ENCODE measurements around the gene PRUNE2.
"Not testable (repeated sequence)": the region's sequence is repeated elsewhere in the genome, so short reads cannot be mapped to it uniquely, and the experiment has no call there.

PRUNE2 gene, protein sequence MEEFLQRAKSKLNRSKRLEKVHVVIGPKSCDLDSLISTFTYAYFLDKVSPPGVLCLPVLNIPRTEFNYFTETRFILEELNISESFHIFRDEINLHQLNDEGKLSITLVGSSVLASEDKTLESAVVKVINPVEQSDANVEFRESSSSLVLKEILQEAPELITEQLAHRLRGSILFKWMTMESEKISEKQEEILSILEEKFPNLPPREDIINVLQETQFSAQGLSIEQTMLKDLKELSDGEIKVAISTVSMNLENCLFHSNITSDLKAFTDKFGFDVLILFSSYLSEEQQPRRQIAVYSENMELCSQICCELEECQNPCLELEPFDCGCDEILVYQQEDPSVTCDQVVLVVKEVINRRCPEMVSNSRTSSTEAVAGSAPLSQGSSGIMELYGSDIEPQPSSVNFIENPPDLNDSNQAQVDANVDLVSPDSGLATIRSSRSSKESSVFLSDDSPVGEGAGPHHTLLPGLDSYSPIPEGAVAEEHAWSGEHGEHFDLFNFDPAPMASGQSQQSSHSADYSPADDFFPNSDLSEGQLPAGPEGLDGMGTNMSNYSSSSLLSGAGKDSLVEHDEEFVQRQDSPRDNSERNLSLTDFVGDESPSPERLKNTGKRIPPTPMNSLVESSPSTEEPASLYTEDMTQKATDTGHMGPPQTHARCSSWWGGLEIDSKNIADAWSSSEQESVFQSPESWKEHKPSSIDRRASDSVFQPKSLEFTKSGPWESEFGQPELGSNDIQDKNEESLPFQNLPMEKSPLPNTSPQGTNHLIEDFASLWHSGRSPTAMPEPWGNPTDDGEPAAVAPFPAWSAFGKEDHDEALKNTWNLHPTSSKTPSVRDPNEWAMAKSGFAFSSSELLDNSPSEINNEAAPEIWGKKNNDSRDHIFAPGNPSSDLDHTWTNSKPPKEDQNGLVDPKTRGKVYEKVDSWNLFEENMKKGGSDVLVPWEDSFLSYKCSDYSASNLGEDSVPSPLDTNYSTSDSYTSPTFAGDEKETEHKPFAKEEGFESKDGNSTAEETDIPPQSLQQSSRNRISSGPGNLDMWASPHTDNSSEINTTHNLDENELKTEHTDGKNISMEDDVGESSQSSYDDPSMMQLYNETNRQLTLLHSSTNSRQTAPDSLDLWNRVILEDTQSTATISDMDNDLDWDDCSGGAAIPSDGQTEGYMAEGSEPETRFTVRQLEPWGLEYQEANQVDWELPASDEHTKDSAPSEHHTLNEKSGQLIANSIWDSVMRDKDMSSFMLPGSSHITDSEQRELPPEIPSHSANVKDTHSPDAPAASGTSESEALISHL (N-terminal part only)

GRCh38 chr9:76905791-76906646, at the start of gene PRUNE2:
Gene PRUNE2 (minus strand): TSS chr9:76906114. CDS start chr9:76905963, 151 bp downstream.
- DNase-seq (ENCODE audit: low read depth in 2 of 2), result peak; percentile 43 to 56

- DNase-seq (ENCODE audit: low read depth in 2 of 2), result not testable (repeated sequence)
Measured at GRCh38 chr9:76955406-76955805, 49.5 kb upstream of the PRUNE2 start.

DNA sequence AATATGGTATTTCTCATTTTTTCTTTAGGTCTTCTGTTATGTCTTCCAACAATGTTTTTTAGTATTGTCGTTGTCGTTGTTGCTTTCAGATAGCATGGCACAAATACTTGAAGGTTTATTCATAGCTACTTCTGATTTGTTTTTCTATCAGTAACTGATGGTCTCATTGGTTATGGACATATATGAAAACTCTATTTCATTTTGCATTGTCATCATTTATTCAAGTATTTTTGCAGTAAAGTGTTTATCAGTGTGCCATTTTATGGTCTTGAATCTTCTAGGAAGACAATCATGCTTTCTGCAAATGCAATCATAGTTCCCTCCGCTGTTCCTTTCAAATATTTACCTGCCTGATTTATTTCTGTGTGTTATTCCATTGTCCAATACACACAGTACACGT, 44.0 kb upstream of the PRUNE2 start:
- no peak for DNase-seq (ENCODE audit: low read depth in 2 of 2)

DNA sequence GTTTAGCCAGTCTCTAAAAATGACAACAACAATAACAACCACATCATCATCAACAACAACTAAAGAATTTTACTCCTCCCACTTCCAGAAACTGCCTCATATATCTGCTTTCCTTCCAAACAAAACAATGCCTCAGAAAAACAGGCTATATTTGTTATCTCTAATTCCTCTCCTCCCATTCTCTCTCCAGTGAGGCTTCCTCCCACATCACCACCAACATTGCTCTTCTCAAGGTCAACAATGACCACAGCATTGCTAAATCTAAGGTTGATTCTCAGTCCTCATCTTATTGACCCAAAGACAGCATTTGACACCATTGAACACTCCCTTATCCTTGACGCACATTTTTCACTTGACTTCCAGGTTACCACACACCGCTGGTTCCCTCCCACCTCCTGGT, 38.1 kb upstream of the PRUNE2 start:
- no peak for DNase-seq (ENCODE audit: low read depth in 2 of 2)

DNA sequence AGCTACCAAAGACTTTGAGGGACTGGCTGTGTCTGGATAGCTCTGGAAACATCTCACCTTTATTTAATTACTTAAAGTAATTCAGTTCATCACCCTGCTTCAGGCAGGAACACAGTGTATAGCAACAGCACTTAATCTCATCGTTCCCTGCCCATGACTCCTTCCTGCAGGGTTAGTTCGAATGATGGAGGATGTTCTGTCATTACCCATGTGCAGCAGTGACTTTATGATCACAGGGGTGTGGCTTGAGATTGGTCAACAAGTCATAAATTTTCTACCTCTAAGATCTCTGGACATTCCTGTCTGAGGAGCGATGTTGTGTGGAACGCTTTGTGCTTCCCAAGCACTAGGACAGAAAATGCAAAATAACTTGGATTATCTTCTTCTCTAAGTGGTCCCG, 37.1 kb upstream of the PRUNE2 start:
- no peak for DNase-seq (ENCODE audit: low read depth in 2 of 2)

- no peak for DNase-seq (ENCODE audit: low read depth in 2 of 2)
Measured at GRCh38 chr9:76932757-76933156, 26.8 kb upstream of the PRUNE2 start.

DNA sequence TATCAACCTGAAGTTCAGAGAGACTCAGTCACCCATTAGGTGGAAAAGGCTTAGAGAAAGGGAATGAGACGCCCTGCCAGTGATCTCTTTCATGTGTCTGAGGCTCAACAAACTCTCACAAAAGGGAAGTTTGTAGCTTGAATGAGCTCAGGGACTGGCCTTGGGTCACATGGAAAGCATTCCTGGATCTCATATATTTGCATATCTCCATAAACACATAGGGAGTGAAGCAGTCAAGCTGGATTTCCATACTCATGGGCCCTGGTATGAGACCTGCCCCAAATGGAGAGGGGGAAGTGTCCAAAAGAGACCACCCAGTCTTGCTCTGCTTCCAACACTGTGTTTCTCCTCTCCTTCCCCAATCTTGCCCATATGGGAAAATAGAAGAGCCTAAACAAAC, 26.4 kb upstream of the PRUNE2 start:
- no peak for DNase-seq (ENCODE audit: low read depth in 2 of 2)

DNA sequence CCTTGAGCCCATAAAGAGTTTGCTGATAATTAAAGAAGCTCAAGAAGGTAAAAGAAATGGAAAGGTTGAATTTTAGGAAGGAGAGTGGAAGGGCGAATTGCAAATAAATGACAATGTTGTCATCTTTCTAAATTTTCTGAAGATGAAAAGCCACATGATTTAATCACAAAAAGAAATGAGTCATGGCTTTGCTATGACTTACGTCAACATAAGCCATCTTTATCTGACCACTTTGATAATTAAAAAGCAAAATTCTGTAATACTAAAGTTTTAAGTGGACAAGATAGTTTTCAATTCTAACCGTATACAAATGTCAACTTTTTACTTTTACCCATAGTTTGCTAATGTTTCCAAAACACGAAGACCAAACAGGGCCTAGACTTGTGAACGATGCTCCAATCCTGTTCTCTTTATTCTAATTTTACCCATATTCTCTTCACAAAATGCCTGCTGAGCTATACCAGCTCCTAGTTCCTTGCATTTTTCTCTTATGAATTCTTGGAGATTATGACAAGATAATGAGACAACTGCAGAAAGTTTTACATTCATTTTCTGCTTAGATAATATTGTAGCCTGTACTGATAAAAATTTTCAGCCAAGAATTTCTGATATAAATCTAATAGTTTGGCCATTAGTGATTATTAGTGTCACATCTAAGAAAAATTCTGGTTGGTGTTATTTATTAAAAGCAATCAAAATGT, 21.8 kb upstream of the PRUNE2 start:
- no peak for DNase-seq (ENCODE audit: low read depth in 2 of 2)

- no peak for DNase-seq (ENCODE audit: low read depth in 2 of 2)
Measured at GRCh38 chr9:76926846-76927245, 20.9 kb upstream of the PRUNE2 start.

DNA sequence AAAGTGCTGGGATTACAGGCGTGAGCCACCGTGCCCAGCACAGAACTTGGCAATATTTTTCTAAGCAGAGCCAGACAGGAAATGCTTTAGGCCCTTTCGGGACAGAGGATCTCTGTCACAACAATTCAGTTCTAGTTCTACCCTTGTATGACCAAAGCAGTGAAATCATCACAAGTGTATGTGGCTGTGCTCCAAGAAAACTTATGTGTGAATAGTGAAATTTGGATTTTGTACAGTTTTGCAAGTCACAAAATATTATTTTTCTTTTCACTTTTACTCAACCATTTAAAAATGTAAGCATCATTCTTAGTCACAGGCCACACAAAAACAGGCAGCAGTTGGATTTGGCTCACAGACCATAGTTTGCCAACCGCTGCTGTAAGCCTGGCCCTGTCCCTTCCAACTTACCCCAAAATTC, 20.4 kb upstream of the PRUNE2 start:
- DNase-seq (ENCODE audit: low read depth in 2 of 2), result peak; percentile 47

- no peak for DNase-seq (ENCODE audit: low read depth in 2 of 2)
Measured at GRCh38 chr9:76921165-76921564, 15.3 kb upstream of the PRUNE2 start.

DNA sequence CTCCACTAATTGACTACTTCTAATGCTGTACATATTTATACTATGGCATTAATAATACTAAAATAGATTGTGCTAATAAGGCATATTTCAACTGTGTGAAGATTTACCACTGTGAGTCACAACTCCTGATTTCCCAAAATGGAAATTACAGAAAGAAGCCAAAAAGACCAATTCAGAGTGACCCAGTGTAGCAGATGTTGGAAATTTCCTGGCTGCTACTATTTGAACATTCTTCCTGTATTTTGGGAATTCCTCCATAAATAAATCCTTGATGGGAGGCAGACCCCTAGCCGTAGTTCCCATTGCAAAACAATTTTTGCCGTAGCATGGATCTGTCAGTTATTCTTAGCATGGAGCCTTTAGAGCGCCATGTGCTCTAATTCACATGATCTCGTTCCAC, 11.4 kb upstream of the PRUNE2 start:
- DNase-seq (ENCODE audit: low read depth in 2 of 2), result no peak

DNA sequence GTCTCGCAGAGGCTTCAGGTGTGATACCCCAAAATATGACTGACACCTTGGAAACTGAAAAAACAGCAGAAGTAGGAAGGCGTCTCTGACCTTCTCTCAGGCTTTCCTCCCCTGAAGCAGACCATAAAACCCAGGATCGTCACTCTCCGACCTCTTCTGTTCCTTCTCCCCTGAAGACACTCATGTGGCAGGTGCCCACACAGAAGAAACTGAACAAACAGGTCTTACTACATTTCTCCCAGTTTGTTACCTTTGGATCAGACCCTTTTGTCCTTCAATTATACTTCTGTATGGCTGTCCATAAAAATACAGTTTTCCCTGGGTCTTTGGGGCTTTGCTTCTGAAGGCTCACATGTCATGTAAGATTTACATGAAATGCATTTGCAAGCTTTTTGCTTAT, 10.3 kb upstream of the PRUNE2 start:
- no peak for DNase-seq (ENCODE audit: low read depth in 2 of 2)

GRCh38 chr9:76913467-76913866, 7.6 kb upstream of the PRUNE2 start:
- DNase-seq (ENCODE audit: low read depth in 2 of 2), result no peak

DNA sequence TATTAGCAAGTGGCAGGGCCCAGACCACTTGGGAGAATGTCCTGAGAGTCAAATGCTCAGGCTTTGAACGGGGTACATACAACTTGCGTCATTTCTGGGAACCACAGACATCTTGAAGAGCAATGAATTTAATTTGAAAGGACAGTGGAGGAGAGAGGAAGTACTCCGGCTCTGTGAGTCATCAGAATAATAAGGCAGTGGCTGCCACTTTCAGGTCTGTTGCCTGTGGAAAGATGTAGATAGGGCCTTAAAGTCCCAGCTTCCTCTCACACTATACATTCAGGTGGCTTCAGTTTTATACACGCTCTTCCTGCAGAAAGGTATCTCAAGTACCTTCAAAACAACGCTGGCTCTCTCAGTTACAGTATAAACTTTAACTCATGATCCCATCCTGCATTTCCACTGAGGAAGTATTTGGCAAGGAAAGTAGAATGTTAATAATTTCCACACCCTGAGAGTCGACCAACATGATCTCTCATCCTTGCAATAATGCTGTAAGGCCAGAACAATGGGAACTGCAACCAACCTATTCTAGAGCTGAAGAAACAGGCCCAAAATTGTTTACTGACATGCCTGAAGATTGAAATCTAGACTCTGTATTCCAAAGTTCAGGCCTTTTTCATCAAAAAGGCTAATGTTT, 6.8 kb upstream of the PRUNE2 start:
- DNase-seq (ENCODE audit: low read depth in 2 of 2), result no peak

- DNase-seq (ENCODE audit: low read depth in 2 of 2), result no peak
Measured at GRCh38 chr9:76911971-76912370, 6.1 kb upstream of the PRUNE2 start.

- DNase-seq (ENCODE audit: low read depth in 2 of 2), result no peak
Measured at GRCh38 chr9:76910861-76911260, 4.9 kb upstream of the PRUNE2 start.

GRCh38 chr9:76906647-76906975, 697 bp upstream of the PRUNE2 start:
- DNase-seq (ENCODE audit: low read depth in 2 of 2), result no peak

- no peak for DNase-seq (ENCODE audit: low read depth in 2 of 2)
Measured at GRCh38 chr9:76904661-76905457, 1.1 kb downstream of the PRUNE2 start.

Data from fibroblast of skin of left quadriceps (primary cell).